Neural progenitor cell (in vitro differentiated cells): ENCODE results near the gene LRRC8B. TPM values are rescaled to one million over a fixed set of nuclear protein-coding genes. Genes with fewer than 3 reads are reported as not detected.

Experiments
- DNase-seq: peaks from one replicate; pipeline ENCODE4 v3.0.0-alpha.2; 2016; ENCODE audit warnings: low spot score
- H2AFZ ChIP-seq: fragments of 200-600 bp; sonication (generic); replicated peaks from 2 replicates; pipeline ENCODE4 v1.6.1; 2016; ENCODE audit warnings: antibody characterized with exemption
- H3F3A ChIP-seq: fragments of 200-600 bp; sonication (generic); 2 replicates; pipeline ENCODE4 v1.6.1; 2016; ENCODE audit warnings: antibody characterized with exemption, low read depth
- H3K27ac ChIP-seq: fragments of 200-600 bp; sonication (generic); 2 replicates; pipeline ENCODE4 v1.5.1; 2016; ENCODE audit warnings: mild to moderate bottlenecking
- H3K27me3 ChIP-seq: fragments of 200-600 bp; sonication (generic); 2 replicates; pipeline ENCODE4 v1.6.1; 2016; ENCODE audit warnings: mild to moderate bottlenecking, moderate library complexity
- H3K36me3 ChIP-seq: fragments of 200-600 bp; sonication (generic); 2 replicates; pipeline ENCODE4 v1.5.1; 2016
- H3K4me1 ChIP-seq: fragments of 200-600 bp; sonication (generic); 2 replicates; pipeline ENCODE4 v1.6.1; 2016; ENCODE audit warnings: mixed run types
- H3K4me2 ChIP-seq: fragments of 200-600 bp; sonication (generic); 2 replicates; pipeline ENCODE4 v1.6.1; 2016
- H3K4me3 ChIP-seq: fragments of 200-600 bp; sonication (generic); 2 replicates; pipeline ENCODE4 v1.5.1; 2016
- H3K79me2 ChIP-seq: fragments of 200-600 bp; sonication (generic); 2 replicates; pipeline ENCODE4 v1.6.1; 2016; ENCODE audit warnings: low read depth
- H3K9ac ChIP-seq: fragments of 200-600 bp; sonication (generic); 2 replicates; pipeline ENCODE4 v1.6.1; 2016
- H3K9me3 ChIP-seq: fragments of 200-600 bp; sonication (generic); 2 replicates; pipeline ENCODE4 v1.5.1; 2016; ENCODE audit warnings: low read depth
- H4K20me1 ChIP-seq: fragments of 200-600 bp; sonication (generic); 2 replicates; pipeline ENCODE4 v1.6.1; 2016; ENCODE audit warnings: low read depth
- H3K27ac Mint-ChIP-seq: 3 replicates; pipeline ENCODE4 v1.8.0; 2021; ENCODE audit warnings: mixed read lengths
- H3K27me3 Mint-ChIP-seq: 2 replicates; pipeline ENCODE4 v1.8.0; 2022; ENCODE audit warnings: low read depth, mild to moderate bottlenecking, inconsistent platforms, moderate library complexity, mixed read lengths; ENCODE audit not compliant: insufficient read depth
- H3K36me3 Mint-ChIP-seq: 3 replicates; pipeline ENCODE4 v1.8.0; 2021; ENCODE audit warnings: mixed read lengths
- H3K4me1 Mint-ChIP-seq: 3 replicates; pipeline ENCODE4 v1.8.0; 2021; ENCODE audit warnings: mixed read lengths
- H3K4me3 Mint-ChIP-seq: 3 replicates; pipeline ENCODE4 v1.8.0; 2021; ENCODE audit warnings: mild to moderate bottlenecking, moderate library complexity, mixed read lengths
- H3K9me3 Mint-ChIP-seq: 3 replicates; pipeline ENCODE4 v1.8.0; 2020; ENCODE audit warnings: mixed read lengths
- CTCF ChIP-seq: fragments of 200-600 bp; sonication (generic); IDR thresholded peaks from 2 replicates; pipeline ENCODE4 v1.5.1; 2017; ENCODE audit warnings: antibody characterized with exemption, mild to moderate bottlenecking
- EZH2 ChIP-seq: fragments of 200-600 bp; sonication (generic); IDR thresholded peaks from 2 replicates; pipeline ENCODE4 v1.6.1; 2017; ENCODE audit warnings: antibody characterized with exemption, mild to moderate bottlenecking, moderate library complexity
- EZH2phosphoT487 ChIP-seq: fragments of 200-600 bp; sonication (generic); IDR thresholded peaks from 2 replicates; pipeline ENCODE4 v1.6.1; 2017; ENCODE audit warnings: antibody characterized with exemption
- total RNA-seq: library from RNA; depleted of rRNA; stranded (reverse); fragments of >200 nt; gene quantifications from 2 replicates; pipeline ENCODE4 v1.2.3, GENCODE V29; 2015; ENCODE audit warnings: low replicate concordance

LRRC8B gene
- total RNA-seq, 1 donor from 2014 or later: 37.3 TPM

DNA sequence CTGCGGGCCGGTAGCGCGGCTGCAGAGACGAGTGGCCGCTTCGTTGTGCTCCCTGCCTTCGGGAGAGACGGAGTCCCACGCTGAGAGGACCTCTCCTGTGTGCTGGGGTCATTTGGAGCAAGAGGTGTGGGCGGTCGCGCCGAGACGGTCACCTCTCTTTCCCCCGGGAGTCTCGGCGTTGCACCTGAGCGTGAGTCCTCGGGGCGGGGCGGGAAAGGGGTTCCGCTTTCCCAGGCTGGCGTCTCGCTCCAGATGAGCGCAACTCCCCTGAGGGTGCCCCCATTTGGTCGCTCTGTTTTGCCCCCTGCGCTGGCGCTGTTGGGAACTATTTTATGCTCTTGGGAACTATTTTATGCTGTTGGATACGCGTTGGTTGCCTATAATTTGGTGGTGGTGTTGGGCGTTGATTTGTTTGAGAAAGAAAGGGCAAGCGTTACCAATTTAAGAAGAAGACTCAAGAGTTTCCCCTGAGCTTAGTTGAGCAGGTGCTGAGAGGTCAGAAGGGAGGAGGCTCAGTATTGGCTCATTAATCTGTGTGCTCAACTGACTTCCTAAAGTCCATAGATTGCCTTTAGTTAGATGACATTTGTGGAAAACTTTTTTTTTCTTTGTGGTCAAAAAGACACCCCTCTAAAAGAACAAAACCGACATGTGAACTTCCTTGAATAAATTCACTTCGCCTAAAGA is 683 bp downstream of the LRRC8B start:
- Histone ChIP-seq H3K9me3 (no peaks in the 10 kb centered on the region), H3K36me3 (no peaks in the 10 kb centered on the region), H3K27me3 (no peaks in the 10 kb centered on the region), H2AFZ (peak overlapping the region; percentile 95), H3K4me2 (peak overlapping the region; percentile 87), H3K27ac (peak overlapping the region; percentile 89), H3K9ac (peak overlapping the region; percentile 64), H4K20me1 (peaks cover 33% of the 10 kb centered on the region), H3K79me2 (peaks cover 53% of the 10 kb centered on the region), H3F3A (peaks cover 31% of the 10 kb centered on the region), H3K4me1 (peaks cover 40% of the 10 kb centered on the region), H3K4me3 (peak overlapping the region; percentile 97)
- peak; percentile 54 for DNase-seq
- Mint-ChIP-seq H3K9me3 (no peaks in the 10 kb centered on the region), H3K27ac (peak overlapping the region; percentile 31), H3K4me3 (peak overlapping the region; percentile 93), H3K36me3 (peaks cover 2% of the 10 kb centered on the region), H3K27me3 (peaks cover 2% of the 10 kb centered on the region), H3K4me1 (peaks cover 21% of the 10 kb centered on the region)
- TF ChIP-seq EZH2 (no peak), EZH2phosphoT487 (no peak), CTCF (no peak)

DNA sequence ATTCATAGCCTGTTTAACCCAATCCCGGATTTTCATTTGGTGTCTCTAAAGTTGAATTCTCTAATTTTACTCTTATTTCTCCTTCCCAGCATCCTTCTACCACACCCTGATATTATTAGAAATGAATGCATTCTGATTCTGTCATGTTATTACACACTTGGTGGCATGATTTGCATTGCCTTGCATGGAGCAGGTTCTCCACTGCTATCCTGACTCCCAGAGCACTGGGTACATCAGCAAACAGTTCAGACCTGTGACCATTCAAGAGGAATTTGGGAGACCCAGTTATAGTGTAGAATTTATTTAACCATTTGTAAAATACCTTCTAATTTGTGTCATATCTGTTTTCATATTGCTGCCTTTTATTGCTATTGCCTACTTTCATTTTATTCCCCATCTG is 2.6 kb downstream of the LRRC8B start:
- Histone ChIP-seq H3K79me2 (peaks cover 73% of the 10 kb centered on the region), H3K9ac (no peak overlapping the region), H4K20me1 (peaks cover 47% of the 10 kb centered on the region), H2AFZ (no peak overlapping the region), H3K9me3 (no peaks in the 10 kb centered on the region), H3K4me3 (peak overlapping the region; percentile 97), H3F3A (peaks cover 40% of the 10 kb centered on the region), H3K36me3 (no peaks in the 10 kb centered on the region), H3K4me1 (peaks cover 55% of the 10 kb centered on the region), H3K27ac (no peak overlapping the region), H3K4me2 (peak overlapping the region; percentile 87), H3K27me3 (no peaks in the 10 kb centered on the region)
- Mint-ChIP-seq H3K36me3 (peaks cover 8% of the 10 kb centered on the region), H3K4me3 (no peak overlapping the region), H3K27me3 (peaks cover 2% of the 10 kb centered on the region), H3K4me1 (peaks cover 24% of the 10 kb centered on the region), H3K27ac (no peak overlapping the region), H3K9me3 (no peaks in the 10 kb centered on the region)
- TF ChIP-seq EZH2: no peak
- no peak for TF ChIP-seq EZH2phosphoT487
- no peak for TF ChIP-seq CTCF
- DNase-seq: no peak

DNA sequence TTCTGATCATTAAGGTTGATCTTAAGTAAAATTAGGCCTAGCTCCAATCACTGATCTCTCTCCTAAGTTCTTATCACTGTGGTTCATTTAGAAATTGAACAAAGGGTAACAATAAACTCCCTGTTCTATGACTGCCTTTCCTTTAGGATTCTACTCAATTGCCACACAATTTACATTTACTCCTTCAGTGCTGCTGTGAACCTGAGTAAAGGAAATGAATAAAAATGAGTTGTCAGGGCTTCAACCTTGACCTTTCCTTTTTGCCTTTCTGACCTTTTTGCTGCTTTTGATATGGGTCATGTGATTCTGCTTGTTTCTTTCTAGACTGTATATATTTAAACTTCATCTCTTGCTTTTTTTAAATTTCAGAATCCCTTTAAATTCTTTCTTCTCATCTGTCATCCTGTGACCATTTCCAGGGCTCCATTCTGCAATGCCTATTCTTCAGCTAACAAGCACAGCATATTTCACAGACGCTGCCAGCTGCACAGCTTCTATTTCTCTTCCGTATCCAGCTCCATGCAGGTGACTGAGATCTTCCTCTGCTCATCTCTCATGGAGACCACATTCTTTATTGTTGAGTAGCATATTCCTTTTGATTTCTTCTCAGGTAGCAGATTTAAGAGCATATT is 3.2 kb downstream of the LRRC8B start:
- Histone ChIP-seq H3K4me2 (peak overlapping the region; percentile 87), H3K4me3 (no peak overlapping the region)
- no peak for DNase-seq

More for the DNA sequence above, 3.2 kb downstream of the LRRC8B start:
- Mint-ChIP-seq H3K4me1 (peaks cover 24% of the 10 kb centered on the region), H3K27ac (no peak overlapping the region), H3K27me3 (peaks cover 2% of the 10 kb centered on the region), H3K36me3 (peaks cover 12% of the 10 kb centered on the region), H3K4me3 (no peak overlapping the region), H3K9me3 (no peaks in the 10 kb centered on the region)
- TF ChIP-seq EZH2phosphoT487 (no peak), CTCF (no peak), EZH2 (no peak)
- no peaks in the 10 kb centered on the region for H3K27me3 ChIP-seq
- H3K27ac ChIP-seq: no peak overlapping the region
- H4K20me1 ChIP-seq: peaks cover 47% of the 10 kb centered on the region
- peaks cover 36% of the 10 kb centered on the region for H3F3A ChIP-seq
- peaks cover 79% of the 10 kb centered on the region for H3K79me2 ChIP-seq
- H3K9me3 ChIP-seq: no peaks in the 10 kb centered on the region
- H3K4me1 ChIP-seq: peaks cover 52% of the 10 kb centered on the region
- H2AFZ ChIP-seq: no peak overlapping the region
- H3K36me3 ChIP-seq: no peaks in the 10 kb centered on the region
- H3K9ac ChIP-seq: no peak overlapping the region
